Suppressor macrophage treated with lipopolysaccharide for 1 hour (primary cell): ENCODE data around the gene TMEM240.
"Not testable (repeated sequence)": the region's sequence is repeated elsewhere in the genome, so short reads cannot be mapped to it uniquely, and the experiment has no call there.

Experiments used
- DNase-seq, 3 donors: peaks; one replicate each; pipeline ENCODE4 v3.0.0-alpha.2; 2020 to 2022

TMEM240 gene

GRCh38 chr1:1490633-1491230, 49.7 kb downstream of the TMEM240 start:
- DNase-seq, result no peak

- DNase-seq, result no peak
Measured at GRCh38 chr1:1489861-1490260, 50.6 kb downstream of the TMEM240 start.

- DNase-seq, result no peak
Measured at GRCh38 chr1:1489231-1489630, 51.2 kb downstream of the TMEM240 start.

- no peak for DNase-seq
Measured at GRCh38 chr1:1487701-1488100, 52.7 kb downstream of the TMEM240 start.

GRCh38 chr1:1485755-1486317, 54.6 kb downstream of the TMEM240 start:
- not testable (repeated sequence) for DNase-seq

- not testable (repeated sequence) for DNase-seq
Measured at GRCh38 chr1:1484976-1485750, 55.3 kb downstream of the TMEM240 start.
